HG02678 (cell line): Measurements from ENCODE around the gene AKIP1.
"Not testable (repeated sequence)": the region's sequence is repeated elsewhere in the genome, so short reads cannot be mapped to it uniquely, and the experiment has no call there.

Source experiments
- ATAC-seq: cut with Tn5 transposase; IDR thresholded peaks from one replicate; pipeline ENCODE4 v1.9.1; 2021; ENCODE audit warnings: mild to moderate bottlenecking, moderate library complexity; ENCODE audit not compliant: unreplicated experiment

The AKIP1 gene

GRCh38 chr11:8914661-8915018 is 3.7 kb downstream of the AKIP1 start:
- no peak for ATAC-seq

GRCh38 chr11:8917157-8917825 is 6.3 kb downstream of the AKIP1 start:
- ATAC-seq, result no peak

GRCh38 chr11:8922691-8923090 is 11.7 kb downstream of the AKIP1 start:
- no peak for ATAC-seq

GRCh38 chr11:8925711-8926110 is 14.7 kb downstream of the AKIP1 start:
- ATAC-seq, result no peak

GRCh38 chr11:8926236-8926635 is 15.2 kb downstream of the AKIP1 start:
- no peak for ATAC-seq

- no peak for ATAC-seq
Measured at GRCh38 chr11:8927233-8927632, 16.2 kb downstream of the AKIP1 start.

GRCh38 chr11:8928205-8928604 is 17.2 kb downstream of the AKIP1 start:
- ATAC-seq, result no peak

GRCh38 chr11:8928981-8929615 is 18.1 kb downstream of the AKIP1 start:
- ATAC-seq, result no peak

GRCh38 chr11:8930456-8931175 is 19.6 kb downstream of the AKIP1 start:
- ATAC-seq, result no peak

- ATAC-seq, result no peak
Measured at GRCh38 chr11:8932564-8933180, 21.7 kb downstream of the AKIP1 start, which contains the start of gene C11orf16. TSS of gene C11orf16 (minus strand) at chr11:8932947. CDS start at chr11:8932308, 639 bp downstream.

GRCh38 chr11:8933931-8934330 is 22.9 kb downstream of the AKIP1 start:
- no peak for ATAC-seq

- no peak for ATAC-seq
Measured at GRCh38 chr11:8934742-8935488, 23.9 kb downstream of the AKIP1 start.

- not testable (repeated sequence) for ATAC-seq
Measured at GRCh38 chr11:8935789-8936188, 24.8 kb downstream of the AKIP1 start.

- ATAC-seq, result no peak
Measured at GRCh38 chr11:8937159-8937558, 26.2 kb downstream of the AKIP1 start.

- ATAC-seq, result no peak
Measured at GRCh38 chr11:8937659-8938058, 26.7 kb downstream of the AKIP1 start.

GRCh38 chr11:8941341-8942103 is 30.5 kb downstream of the AKIP1 start:
- no peak for ATAC-seq

GRCh38 chr11:8942518-8943066 is 31.6 kb downstream of the AKIP1 start, which contains the start of gene ASCL3:
TSS of gene ASCL3 (minus strand) at chr11:8943016. CDS start at chr11:8938161, 4,855 bp downstream.
- no peak for ATAC-seq

GRCh38 chr11:8947230-8947943 is 36.4 kb downstream of the AKIP1 start:
- no peak for ATAC-seq

- no peak for ATAC-seq
Measured at GRCh38 chr11:8948886-8949285, 37.9 kb downstream of the AKIP1 start.
